VCaP (cell line): ENCODE measurements around the gene LATS2.
"Not testable (repeated sequence)": the region's sequence is repeated elsewhere in the genome, so short reads cannot be mapped to it uniquely, and the experiment has no call there.

ENCODE experiments used
- H3K27ac ChIP-seq: fragments of 450-650 bp; 2 replicates; pipeline ENCODE4 v1.5.1; 2017
- TF ChIP-seq, protein P1 (sequence below): fragments of 450-650 bp; conservative IDR thresholded peaks from 2 replicates; pipeline ENCODE4 v1.5.1; 2017; ENCODE audit warnings: mild to moderate bottlenecking, moderate library complexity

Gene LATS2

DNA sequence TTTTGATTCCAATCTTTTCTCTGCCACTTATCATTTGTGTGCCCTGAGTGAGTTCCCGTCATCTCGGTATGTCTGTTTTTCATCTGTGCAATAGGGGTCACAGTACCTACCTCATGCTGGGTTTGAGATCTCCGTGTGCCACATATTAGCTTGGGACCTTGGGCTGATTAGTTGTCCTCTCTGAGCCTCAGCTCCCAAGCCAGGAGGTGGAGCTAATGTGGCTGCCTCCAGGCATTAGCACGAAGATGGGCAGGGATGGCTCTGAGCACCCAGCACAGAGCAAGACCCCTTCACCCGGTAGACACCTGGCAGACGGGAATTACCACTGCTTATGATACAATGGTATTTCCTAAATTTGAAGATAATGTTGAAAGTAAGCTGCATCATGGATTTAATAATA is 123.1 kb downstream of the LATS2 start:
- no peak overlapping the region for H3K27ac ChIP-seq
- TF ChIP-seq, protein P1, sequence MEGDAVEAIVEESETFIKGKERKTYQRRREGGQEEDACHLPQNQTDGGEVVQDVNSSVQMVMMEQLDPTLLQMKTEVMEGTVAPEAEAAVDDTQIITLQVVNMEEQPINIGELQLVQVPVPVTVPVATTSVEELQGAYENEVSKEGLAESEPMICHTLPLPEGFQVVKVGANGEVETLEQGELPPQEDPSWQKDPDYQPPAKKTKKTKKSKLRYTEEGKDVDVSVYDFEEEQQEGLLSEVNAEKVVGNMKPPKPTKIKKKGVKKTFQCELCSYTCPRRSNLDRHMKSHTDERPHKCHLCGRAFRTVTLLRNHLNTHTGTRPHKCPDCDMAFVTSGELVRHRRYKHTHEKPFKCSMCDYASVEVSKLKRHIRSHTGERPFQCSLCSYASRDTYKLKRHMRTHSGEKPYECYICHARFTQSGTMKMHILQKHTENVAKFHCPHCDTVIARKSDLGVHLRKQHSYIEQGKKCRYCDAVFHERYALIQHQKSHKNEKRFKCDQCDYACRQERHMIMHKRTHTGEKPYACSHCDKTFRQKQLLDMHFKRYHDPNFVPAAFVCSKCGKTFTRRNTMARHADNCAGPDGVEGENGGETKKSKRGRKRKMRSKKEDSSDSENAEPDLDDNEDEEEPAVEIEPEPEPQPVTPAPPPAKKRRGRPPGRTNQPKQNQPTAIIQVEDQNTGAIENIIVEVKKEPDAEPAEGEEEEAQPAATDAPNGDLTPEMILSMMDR, result no peak

DNA sequence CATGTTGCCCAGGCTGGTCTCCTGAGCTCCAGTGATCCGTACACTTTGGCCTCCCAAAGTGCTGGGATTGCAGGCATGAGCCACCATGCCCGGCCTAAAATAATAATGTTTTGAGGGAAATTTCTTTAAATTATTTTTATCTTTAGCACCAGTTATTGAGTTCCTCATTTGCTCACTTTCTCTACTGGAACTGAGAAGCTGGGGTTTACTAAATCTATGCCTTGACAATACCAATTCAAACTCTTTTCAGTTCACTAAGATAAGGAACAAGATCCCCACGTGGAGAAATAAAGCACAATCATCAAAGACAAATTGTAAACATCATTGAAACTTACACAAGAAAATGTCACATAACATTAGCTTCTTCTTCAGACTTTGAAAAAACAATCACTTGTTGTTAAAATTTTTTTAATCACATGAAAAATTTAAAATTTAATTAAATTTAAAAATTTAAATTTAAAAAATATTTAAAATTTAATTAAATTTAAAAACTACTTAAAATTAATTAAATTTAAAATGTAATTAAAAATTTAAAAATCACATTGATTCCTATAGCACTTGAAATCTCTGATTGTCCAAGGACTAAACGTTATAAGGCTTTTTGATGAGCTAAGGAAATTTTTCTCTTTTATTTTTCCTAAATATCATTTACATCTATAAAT is 133.7 kb downstream of the LATS2 start:
- TF ChIP-seq, protein P1, result no peak
- no peak overlapping the region for H3K27ac ChIP-seq

DNA sequence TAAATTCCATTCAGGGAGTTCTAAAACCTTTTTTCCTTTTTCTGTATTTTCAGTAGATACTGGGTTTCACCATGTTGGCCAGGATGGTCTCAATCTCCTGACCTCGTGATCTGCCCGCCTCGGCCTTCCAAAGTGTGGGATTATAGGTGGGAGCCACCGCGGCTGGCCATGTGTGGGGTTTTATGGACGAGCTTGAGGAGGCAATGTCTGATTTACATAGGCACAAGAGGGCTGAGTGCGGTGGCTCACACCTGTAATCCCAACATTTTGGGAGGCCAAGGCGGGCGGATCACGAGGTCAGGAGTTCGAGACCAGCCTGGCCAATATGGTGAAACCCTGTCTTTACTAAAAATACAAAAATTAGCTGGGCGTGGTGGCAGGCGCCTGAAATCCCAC is 136.0 kb downstream of the LATS2 start:
- not testable (repeated sequence) for H3K27ac ChIP-seq

DNA sequence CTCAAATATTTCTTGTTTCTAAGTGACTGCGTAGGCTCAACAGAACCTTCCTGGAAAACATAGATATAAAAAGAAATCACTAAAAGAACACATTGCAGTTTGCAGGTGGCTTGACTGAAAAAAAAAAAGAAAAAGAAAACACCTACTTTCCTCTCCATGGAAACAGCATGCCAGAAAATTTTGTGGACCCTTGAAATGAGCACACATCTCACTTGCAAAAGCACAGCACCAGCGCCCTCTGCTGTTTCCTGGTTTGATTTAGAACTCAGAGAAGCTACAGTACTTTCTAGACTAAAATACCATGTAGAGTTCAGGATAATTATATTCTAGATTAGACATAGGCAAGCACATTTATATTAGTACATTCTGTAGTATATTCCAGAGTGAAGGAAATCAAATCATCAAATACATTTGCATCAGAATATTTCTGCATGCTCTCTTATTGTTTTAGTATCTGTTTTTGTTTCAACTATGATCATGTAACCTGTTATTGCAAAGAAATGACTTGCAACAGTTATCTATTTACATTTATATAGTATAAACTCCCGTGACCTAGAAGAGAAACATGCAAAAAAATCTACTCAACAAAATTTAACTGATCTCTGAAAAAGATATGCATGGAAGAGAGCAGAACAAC is 136.5 kb downstream of the LATS2 start:
- H3K27ac ChIP-seq, result no peak overlapping the region
- TF ChIP-seq, protein P1, result peak; percentile 89

DNA sequence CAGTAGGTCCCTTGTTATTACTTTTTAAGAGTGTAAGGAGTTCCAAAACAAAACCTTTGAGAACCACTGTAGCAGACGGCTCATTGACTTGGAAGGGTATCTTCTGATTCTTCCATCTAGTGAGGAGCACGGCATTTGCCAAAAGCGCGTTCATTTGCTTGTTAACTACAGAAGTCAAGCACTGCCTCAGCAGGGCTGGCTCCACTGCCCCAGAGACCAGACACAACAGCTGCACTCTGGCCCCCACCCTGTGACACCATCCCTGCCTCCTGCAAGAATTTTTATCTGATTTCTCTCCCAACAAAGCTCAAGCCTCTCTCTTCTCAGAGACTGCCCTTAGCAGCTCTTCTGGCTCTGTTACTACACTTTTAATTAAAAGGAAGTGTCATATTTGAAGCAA is 138.1 kb downstream of the LATS2 start:
- H3K27ac ChIP-seq, result no peak overlapping the region
- TF ChIP-seq, protein P1, result no peak
